PC-9 (cell line): Measurements from ENCODE around the gene CADM4. TPM values are rescaled to one million over a fixed set of nuclear protein-coding genes. Genes with fewer than 3 reads are reported as not detected.

Experiments
- BruUV-seq: library from RNA; stranded (reverse); fragments of 400-500 nt; replicated peaks from 2 replicates; lab custom pipeline; 2021; lab: Mats Ljungman, UMichigan
- CTCF ChIA-PET: fragments of 300-600 bp; sonication (Branson Sonifier 250); formaldehyde crosslinking; loops from one replicate; lab custom pipeline; 2022; ENCODE audit warnings: antibody characterized with exemption; lab: Charles Lee
- POLR2A ChIA-PET: fragments of 300-600 bp; sonication (Branson Sonifier 250); formaldehyde crosslinking; loops from one replicate; lab custom pipeline; 2022; ENCODE audit warnings: antibody characterized with exemption; ENCODE audit not compliant: unreplicated experiment; lab: Charles Lee
- DNase-seq, 2 experiments: peaks; one replicate each; pipeline versions ENCODE4 v3.0.0 to v3.0.0-alpha.2; 2015 to 2022; ENCODE audit warnings: mixed read lengths in 1 of 2
- H2AFZ ChIP-seq: fragments of 200-600 bp; sonication (generic); 2 replicates; pipeline ENCODE4 v1.8.1; 2017; ENCODE audit warnings: antibody characterized with exemption
- H3F3A ChIP-seq: fragments of 200-600 bp; sonication (generic); 2 replicates; pipeline ENCODE4 v1.8.1; 2017; ENCODE audit warnings: antibody characterized with exemption, mild to moderate bottlenecking, low read depth; ENCODE audit not compliant: insufficient read depth
- H3K27ac ChIP-seq: fragments of 200-600 bp; sonication (generic); 2 replicates; pipeline ENCODE4 v1.6.1; 2016; ENCODE audit warnings: mixed run types
- H3K27me3 ChIP-seq: fragments of 200-600 bp; sonication (generic); 2 replicates; pipeline ENCODE4 v1.6.1; 2016; ENCODE audit warnings: low read depth, mixed run types; ENCODE audit not compliant: insufficient read depth
- H3K36me3 ChIP-seq: fragments of 200-600 bp; sonication (generic); 2 replicates; pipeline ENCODE4 v1.6.1; 2016; ENCODE audit warnings: low read depth, mixed run types
- H3K4me1 ChIP-seq: fragments of 200-600 bp; sonication (generic); replicated peaks from 2 replicates; pipeline ENCODE4 v1.6.1; 2016; ENCODE audit warnings: mixed run types; ENCODE audit not compliant: insufficient read depth
- H3K4me2 ChIP-seq: fragments of 200-600 bp; sonication (generic); 2 replicates; pipeline ENCODE4 v1.6.1; 2017; ENCODE audit warnings: mixed run types
- H3K4me3 ChIP-seq: fragments of 200-600 bp; sonication (generic); 2 replicates; pipeline ENCODE4 v1.6.1; 2016; ENCODE audit warnings: mixed run types
- H3K79me2 ChIP-seq: fragments of 200-600 bp; sonication (generic); 2 replicates; pipeline ENCODE4 v1.6.1; 2017; ENCODE audit warnings: low read depth, mixed run types
- H3K9me2 ChIP-seq: fragments of 200-600 bp; sonication (generic); 2 replicates; pipeline ENCODE4 v1.8.1; 2017; ENCODE audit warnings: mild to moderate bottlenecking; ENCODE audit not compliant: insufficient read depth
- H3K9me3 ChIP-seq: fragments of 200-600 bp; sonication (generic); 2 replicates; pipeline ENCODE4 v1.8.1; 2016; ENCODE audit warnings: low read depth; ENCODE audit not compliant: insufficient read depth
- H4K20me1 ChIP-seq: fragments of 200-600 bp; sonication (generic); 2 replicates; pipeline ENCODE4 v1.8.1; 2017; ENCODE audit not compliant: insufficient read depth
- EZH2 ChIP-seq: fragments of 200-600 bp; sonication (generic); IDR thresholded peaks from 2 replicates; pipeline ENCODE4 v1.8.0; 2017; ENCODE audit warnings: antibody characterized with exemption, low read depth
- intact Hi-C: fragments of 100-400 bp; cut with micrococcal nuclease; formaldehyde crosslinking; loops from one replicate; pipeline ENCODE4 v1.10.0; 2022; ENCODE audit not compliant: unreplicated experiment
- total RNA-seq: library from RNA; stranded (reverse); gene quantifications from 2 replicates; pipeline ENCODE4 v1.2.3, GENCODE V29; 2021
- TF ChIP-seq, protein P1 (sequence below): fragments of 200-600 bp; sonication (generic); conservative IDR thresholded peaks from 2 replicates; pipeline ENCODE4 v1.6.1; 2017; ENCODE audit warnings: mixed run types, antibody characterized with exemption, mild to moderate bottlenecking, moderate library complexity

CADM4 gene
- total RNA-seq, 1 experiment from 2014 or later: 71.1 TPM

DNA sequence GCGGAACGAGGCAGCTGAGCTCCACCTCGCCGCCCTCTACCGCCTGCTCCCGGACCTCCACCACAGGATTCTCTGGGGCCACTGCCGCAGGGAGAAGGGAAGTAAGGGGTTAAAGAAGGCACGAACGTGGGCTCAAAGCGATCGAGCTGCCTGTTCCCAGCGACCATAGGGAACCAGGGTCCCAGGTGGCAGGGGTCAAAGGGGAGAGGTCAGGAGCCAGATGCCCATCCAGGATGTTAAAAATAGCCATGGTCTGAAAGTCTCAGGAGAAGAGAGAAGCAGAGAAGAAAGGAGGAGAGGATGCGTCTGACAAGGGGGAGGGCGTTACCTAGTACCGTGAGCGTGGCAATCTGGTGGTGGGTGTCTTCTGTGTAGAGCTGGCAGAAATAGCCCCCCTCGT lies 12.8 kb downstream of the CADM4 start:
- Histone ChIP-seq H3K4me3 (no peak overlapping the region), H4K20me1 (no peaks in the 10 kb centered on the region), H3K4me2 (no peak overlapping the region), H3F3A (peaks cover 12% of the 10 kb centered on the region; the same call in 1 of the 2 replicates), H3K4me1 (no peaks in the 10 kb centered on the region), H3K79me2 (no peaks in the 10 kb centered on the region), H3K36me3 (no peaks in the 10 kb centered on the region), H3K9me2 (no peaks in the 10 kb centered on the region), H3K27ac (no peak overlapping the region), H3K27me3 (no peaks in the 10 kb centered on the region), H2AFZ (no peak overlapping the region), H3K9me3 (no peaks in the 10 kb centered on the region)
- intact Hi-C loops: no loop called here
- TF ChIP-seq, protein P1, sequence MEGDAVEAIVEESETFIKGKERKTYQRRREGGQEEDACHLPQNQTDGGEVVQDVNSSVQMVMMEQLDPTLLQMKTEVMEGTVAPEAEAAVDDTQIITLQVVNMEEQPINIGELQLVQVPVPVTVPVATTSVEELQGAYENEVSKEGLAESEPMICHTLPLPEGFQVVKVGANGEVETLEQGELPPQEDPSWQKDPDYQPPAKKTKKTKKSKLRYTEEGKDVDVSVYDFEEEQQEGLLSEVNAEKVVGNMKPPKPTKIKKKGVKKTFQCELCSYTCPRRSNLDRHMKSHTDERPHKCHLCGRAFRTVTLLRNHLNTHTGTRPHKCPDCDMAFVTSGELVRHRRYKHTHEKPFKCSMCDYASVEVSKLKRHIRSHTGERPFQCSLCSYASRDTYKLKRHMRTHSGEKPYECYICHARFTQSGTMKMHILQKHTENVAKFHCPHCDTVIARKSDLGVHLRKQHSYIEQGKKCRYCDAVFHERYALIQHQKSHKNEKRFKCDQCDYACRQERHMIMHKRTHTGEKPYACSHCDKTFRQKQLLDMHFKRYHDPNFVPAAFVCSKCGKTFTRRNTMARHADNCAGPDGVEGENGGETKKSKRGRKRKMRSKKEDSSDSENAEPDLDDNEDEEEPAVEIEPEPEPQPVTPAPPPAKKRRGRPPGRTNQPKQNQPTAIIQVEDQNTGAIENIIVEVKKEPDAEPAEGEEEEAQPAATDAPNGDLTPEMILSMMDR: no peak
- no peak for TF ChIP-seq EZH2
- POLR2A ChIA-PET: no interaction called here
- CTCF ChIA-PET: no interaction called here
- no TSS peak for BruUV-seq
- no peak for DNase-seq

DNA sequence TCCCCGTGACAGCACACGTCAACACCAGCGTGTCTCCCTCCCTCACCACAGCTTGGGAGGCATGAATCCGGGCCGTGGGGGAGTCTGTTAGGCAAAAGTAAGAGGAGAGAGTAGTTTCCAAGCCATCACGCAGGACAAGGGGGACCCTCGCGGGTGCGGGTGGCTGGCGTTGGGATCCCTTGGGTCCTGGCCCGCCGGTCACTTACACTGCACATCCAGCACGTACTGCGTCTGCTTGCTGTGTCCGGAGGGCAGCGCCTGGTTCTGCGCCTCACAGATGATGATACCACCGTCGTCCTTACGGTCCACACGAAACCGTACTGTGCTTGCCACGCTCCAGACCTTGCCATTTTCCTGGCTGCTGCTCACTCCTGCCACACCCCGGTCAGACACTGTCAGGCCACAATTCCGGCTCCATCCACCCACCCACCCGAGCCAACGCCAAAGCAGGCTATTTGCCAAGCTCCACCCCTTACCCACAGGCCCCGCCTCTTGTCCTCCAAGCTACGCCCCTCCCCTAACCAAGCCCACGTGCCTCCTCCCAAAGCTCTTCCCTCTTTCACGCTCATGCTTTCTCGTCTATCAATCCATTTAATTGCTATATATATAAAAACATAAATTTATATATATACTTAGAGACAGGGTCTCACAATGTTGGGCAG lies 13.6 kb downstream of the CADM4 start:
- intact Hi-C loops: no loop called here
- no peak for TF ChIP-seq EZH2
- TF ChIP-seq, protein P1: no peak
- no TSS peak for BruUV-seq
- Histone ChIP-seq H3K79me2 (0 out of 2 replicates have a peak, but pooled peaks cover under 1% of the 10 kb centered on the region), H3K27me3 (no peaks in the 10 kb centered on the region), H3K36me3 (no peaks in the 10 kb centered on the region), H3K4me1 (no peaks in the 10 kb centered on the region), H3K9me3 (no peaks in the 10 kb centered on the region), H3K4me3 (no peak overlapping the region), H3F3A (peaks cover 17% of the 10 kb centered on the region; the same call in 1 of the 2 replicates), H3K9me2 (no peaks in the 10 kb centered on the region), H3K27ac (no peak overlapping the region), H3K4me2 (no peak overlapping the region), H4K20me1 (no peaks in the 10 kb centered on the region), H2AFZ (no peak overlapping the region)
- CTCF ChIA-PET: no interaction called here
- no peak for DNase-seq
- POLR2A ChIA-PET: no interaction called here

DNA sequence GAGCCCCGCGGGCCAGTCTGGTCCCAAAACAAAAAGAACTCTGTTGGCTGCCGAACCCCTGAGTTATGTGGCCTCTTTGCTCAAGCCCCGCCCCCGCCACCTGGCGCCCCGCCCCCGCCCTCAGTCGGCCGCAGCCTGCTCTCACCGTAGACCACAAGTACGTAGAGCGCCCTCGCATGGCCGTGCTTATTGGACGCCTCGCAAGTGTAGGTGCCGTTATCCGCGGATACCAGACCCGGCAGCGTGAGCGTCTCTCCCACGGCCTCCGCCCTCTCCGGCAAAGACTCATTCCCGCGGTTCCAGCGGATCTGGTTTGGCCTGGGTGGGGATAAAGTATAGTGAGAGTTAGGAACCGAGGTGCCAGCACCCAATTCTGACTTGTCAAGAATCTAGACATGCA lies 14.7 kb downstream of the CADM4 start:
- intact Hi-C loops: no loop called here
- Histone ChIP-seq H3K36me3 (no peaks in the 10 kb centered on the region), H3K9me2 (no peaks in the 10 kb centered on the region), H3K4me1 (peaks cover 9% of the 10 kb centered on the region), H3F3A (peaks cover 26% of the 10 kb centered on the region; the same call in 1 of the 2 replicates), H3K79me2 (0 out of 2 replicates have a peak, but pooled peaks cover 8% of the 10 kb centered on the region), H3K4me3 (no peak overlapping the region), H3K27ac (no peak overlapping the region), H4K20me1 (no peaks in the 10 kb centered on the region), H2AFZ (no peak overlapping the region), H3K9me3 (no peaks in the 10 kb centered on the region), H3K27me3 (no peaks in the 10 kb centered on the region), H3K4me2 (no peak overlapping the region)
- no peak for DNase-seq
- CTCF ChIA-PET: interaction anchor here (0.6 kb wide), 1 partner anchor 72 kb away, joined by 3 read pairs; no protein-coding TSS in a partner anchor
- POLR2A ChIA-PET: no interaction called here
- no TSS peak for BruUV-seq
- no peak for TF ChIP-seq EZH2
- TF ChIP-seq, protein P1: no peak
